Right lobe of liver (tissue), 6 donors: ENCODE data around the gene DYNC2I2. TPM values are rescaled to one million over a fixed set of nuclear protein-coding genes. Genes with fewer than 3 reads are reported as not detected.
"Not testable (repeated sequence)": the region's sequence is repeated elsewhere in the genome, so short reads cannot be mapped to it uniquely, and the experiment has no call there.

Source experiments
- ATAC-seq, 4 donors: fragments of 200-7000 bp; cut with Tn5 transposase; one replicate each; pipeline ENCODE4 v1.9.1; 2020; ENCODE audit warnings: mild to moderate bottlenecking in 4 of 4, moderate library complexity in 4 of 4
- DNase-seq, 3 donors: peaks; one replicate each; pipeline ENCODE4 v3.0.0-alpha.2; 2020
- H3K27ac ChIP-seq, 3 donors: fragments of 200-600 bp; one replicate each; pipeline ENCODE4 v1.8.0; 2022
- H3K27me3 ChIP-seq, 2 donors: fragments of 200-600 bp; one replicate each; pipeline ENCODE4 v1.8.0; 2022
- H3K36me3 ChIP-seq, 4 donors: fragments of 200-600 bp; sonication (generic) in 1 of 4; one replicate each; pipeline versions ENCODE4 v1.5.1 to v1.8.0; 2017 to 2022; ENCODE audit warnings: control low read depth in 1 of 4
- H3K4me1 ChIP-seq, 4 donors: fragments of 200-600 bp; sonication (generic) in 1 of 4; one replicate each; pipeline versions ENCODE4 v1.5.1 to v1.8.0; 2017 to 2022; ENCODE audit warnings: control low read depth in 1 of 4
- H3K4me3 ChIP-seq, 3 donors: fragments of 200-600 bp; one replicate each; pipeline ENCODE4 v1.8.0; 2022
- H3K9me3 ChIP-seq, 4 donors: fragments of 200-600 bp; sonication (generic) in 1 of 4; one replicate each; pipeline versions ENCODE4 v1.5.1 to v1.8.0; 2017 to 2022; ENCODE audit warnings: control low read depth in 1 of 4
- POLR2A ChIP-seq: fragments of 450-650 bp; IDR thresholded peaks from one replicate; pipeline ENCODE4 v1.6.1; 2017; ENCODE audit warnings: antibody characterized with exemption, mild to moderate bottlenecking
- WGBS: methylation state at CpG from one replicate; pipeline ENCODE4 v1.1.6; 2018; ENCODE audit warnings: low coverage, low lambda C conversion rate; ENCODE audit not compliant: insufficient coverage; ENCODE audit errors: missing lambda C conversion rate; 5-methylcytosine and 5-hydroxymethylcytosine counted together
- intact Hi-C, 2 donors: fragments of 100-400 bp; cut with DNase I; formaldehyde crosslinking; loops; one replicate each; pipeline versions ENCODE4 v1.11.2 to v1.14.1; 2022
- total RNA-seq, 6 experiments: library from RNA; depleted of rRNA in 2 of 6; stranded (reverse); fragments of >200 nt in 2 of 6; fragmentation: NEBNext Ultra II Directional in 3 of 6; extraction: Animal tissue kit (Norgen Biotek cat#: 25700) in 3 of 6; gene quantifications; one replicate each; pipeline versions ENCODE4 v1.1.0 to v1.2.4, GENCODE V29; 2016 to 2023
- TF ChIP-seq, protein P1 (sequence below), 4 donors: fragments of 200-600 bp in 3 of 4; fragments of 450-650 bp in 1 of 4; IDR thresholded peaks; one replicate each; pipeline versions ENCODE4 v1.5.1 to v1.8.0; 2016 to 2022; ENCODE audit warnings: antibody characterized with exemption in 4 of 4, mild to moderate bottlenecking in 2 of 4
- donor health status: DM: no; HTN: yes; CAD: no.
- donor health status: DM: no; HTN: no; CAD: no.
- donor health status: DM: no; HTN: no; CAD: no.
- donor health status: DM: no; HTN: yes; CAD: no.
- donor health status: DM: no; HTN: yes; CAD: no.

Gene DYNC2I2
- total RNA-seq, 6 experiments from 2014 or later: 11.8 to 23.9 (median 18.8) TPM

DNA sequence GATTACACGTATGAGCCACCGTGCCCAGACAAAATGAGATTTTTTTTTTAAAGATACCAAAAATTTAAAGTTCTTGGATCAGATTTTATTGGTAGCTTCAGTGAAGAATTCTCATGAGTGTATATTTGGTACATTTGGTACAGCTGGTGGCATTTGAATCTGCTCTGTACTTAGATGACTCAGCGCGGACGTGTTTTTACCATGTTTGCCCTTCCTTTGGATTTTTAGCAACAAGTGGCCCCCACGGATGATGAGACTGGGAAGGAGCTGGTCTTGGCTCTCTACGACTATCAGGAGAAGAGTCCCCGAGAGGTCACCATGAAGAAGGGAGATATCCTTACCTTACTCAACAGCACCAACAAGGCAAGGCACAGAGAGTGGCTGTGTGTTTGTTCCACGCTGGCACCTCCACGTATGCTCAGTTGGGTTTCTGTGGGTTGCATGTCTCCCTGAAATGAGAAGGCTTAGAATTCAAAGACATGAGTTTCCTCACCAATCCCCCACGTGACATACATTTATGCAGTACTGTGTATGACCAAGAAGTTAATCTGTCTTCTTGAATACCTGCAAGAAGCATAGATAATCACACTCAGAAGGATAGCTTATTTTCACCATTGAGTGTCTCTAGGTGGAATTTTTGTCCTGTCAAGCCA, 67.9 kb downstream of the DYNC2I2 start:
- Histone ChIP-seq H3K36me3 (peaks cover 0 to 87% (median 59%) of the 10 kb centered on the region in 4 donors), H3K4me3 (no peak overlapping the region), H3K4me1 (peaks cover 0 to 6% (median 0%) of the 10 kb centered on the region in 4 donors), H3K9me3 (no peaks in the 10 kb centered on the region), H3K27me3 (no peaks in the 10 kb centered on the region), H3K27ac (no peak overlapping the region)
- DNase-seq (no peak), ATAC-seq (no peak)
- no peak for TF ChIP-seq POLR2A
- TF ChIP-seq, protein P1, sequence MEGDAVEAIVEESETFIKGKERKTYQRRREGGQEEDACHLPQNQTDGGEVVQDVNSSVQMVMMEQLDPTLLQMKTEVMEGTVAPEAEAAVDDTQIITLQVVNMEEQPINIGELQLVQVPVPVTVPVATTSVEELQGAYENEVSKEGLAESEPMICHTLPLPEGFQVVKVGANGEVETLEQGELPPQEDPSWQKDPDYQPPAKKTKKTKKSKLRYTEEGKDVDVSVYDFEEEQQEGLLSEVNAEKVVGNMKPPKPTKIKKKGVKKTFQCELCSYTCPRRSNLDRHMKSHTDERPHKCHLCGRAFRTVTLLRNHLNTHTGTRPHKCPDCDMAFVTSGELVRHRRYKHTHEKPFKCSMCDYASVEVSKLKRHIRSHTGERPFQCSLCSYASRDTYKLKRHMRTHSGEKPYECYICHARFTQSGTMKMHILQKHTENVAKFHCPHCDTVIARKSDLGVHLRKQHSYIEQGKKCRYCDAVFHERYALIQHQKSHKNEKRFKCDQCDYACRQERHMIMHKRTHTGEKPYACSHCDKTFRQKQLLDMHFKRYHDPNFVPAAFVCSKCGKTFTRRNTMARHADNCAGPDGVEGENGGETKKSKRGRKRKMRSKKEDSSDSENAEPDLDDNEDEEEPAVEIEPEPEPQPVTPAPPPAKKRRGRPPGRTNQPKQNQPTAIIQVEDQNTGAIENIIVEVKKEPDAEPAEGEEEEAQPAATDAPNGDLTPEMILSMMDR (IDR thresholded peaks at IDR 0.05): no peak
- WGBS: 88% methylated on average over 11 of the region's 11 CpGs
- intact Hi-C loops: loop anchor here in 1 of 2 donors (10.0 kb wide), 1 partner anchor 64 kb away; no protein-coding TSS in a partner anchor

DNA sequence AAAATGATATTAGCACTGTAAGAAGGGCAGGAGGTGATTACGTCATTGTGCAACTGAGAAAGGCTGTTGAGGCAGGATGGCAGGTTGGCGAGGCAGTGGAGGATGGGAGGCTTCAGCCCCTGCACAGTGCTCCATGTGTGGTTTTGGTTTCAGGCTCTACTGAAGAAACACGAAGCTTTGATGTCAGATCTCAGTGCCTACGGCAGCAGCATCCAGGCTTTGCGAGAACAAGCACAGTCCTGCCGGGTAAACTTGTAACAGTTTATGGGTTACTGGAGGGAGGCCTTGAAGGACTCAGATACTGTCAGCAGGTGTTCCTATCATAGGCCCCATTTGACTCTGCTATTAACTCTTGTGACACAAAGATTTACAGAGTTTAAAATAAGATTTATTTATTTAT, 69.2 kb downstream of the DYNC2I2 start:
- no peak overlapping the region for H3K27ac ChIP-seq
- 75% methylated on average over 6 of the region's 6 CpGs for WGBS

DNA sequence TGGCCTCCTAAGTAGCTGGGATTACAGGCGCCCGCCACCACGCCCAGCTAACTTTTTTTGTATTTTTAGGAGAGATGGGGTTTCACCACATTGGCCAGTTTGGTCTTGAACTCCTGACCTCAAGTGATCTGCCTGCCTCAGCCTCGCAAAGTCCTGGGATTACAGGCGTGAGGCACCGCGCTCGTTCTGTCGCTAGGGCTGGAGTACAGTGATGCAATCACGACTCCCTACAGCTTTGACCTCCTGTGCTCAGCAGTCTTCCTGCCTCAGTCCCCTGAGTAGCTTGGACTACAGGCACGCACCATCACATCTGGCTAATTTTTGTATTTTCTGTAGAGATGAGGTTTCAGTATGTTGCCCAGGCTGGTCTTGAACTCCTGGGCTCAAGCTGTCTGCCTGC, 69.7 kb downstream of the DYNC2I2 start:
- WGBS: 74% methylated on average over 5 of the region's 11 CpGs
- not testable (repeated sequence) for H3K27me3 ChIP-seq, H3K27ac ChIP-seq, DNase-seq, H3K9me3 ChIP-seq, H3K4me1 ChIP-seq, H3K4me3 ChIP-seq
- H3K36me3 ChIP-seq: peaks cover 11 to 87% (median 59%) of the 10 kb centered on the region in 4 donors
- intact Hi-C loops: loop anchor here in 1 of 2 donors (10.0 kb wide), 1 partner anchor 62 kb away; no protein-coding TSS in a partner anchor
- ATAC-seq: peak; percentile 47 to 84 (median 72)

More for the DNA sequence above, 69.2 kb downstream of the DYNC2I2 start:
- intact Hi-C loops: loop anchor here in 1 of 2 donors (10.0 kb wide), 1 partner anchor 63 kb away; no protein-coding TSS in a partner anchor
- TF ChIP-seq, protein P1 (IDR thresholded peaks at IDR 0.05): no peak
- TF ChIP-seq POLR2A: no peak
- H3K27me3 ChIP-seq: no peaks in the 10 kb centered on the region
- no peak for ATAC-seq
- no peaks in the 10 kb centered on the region for H3K9me3 ChIP-seq
- H3K4me3 ChIP-seq: no peak overlapping the region
- peaks cover 6 to 87% (median 58%) of the 10 kb centered on the region in 4 donors for H3K36me3 ChIP-seq
- peaks cover 0 to 6% (median 0%) of the 10 kb centered on the region in 4 donors for H3K4me1 ChIP-seq
- DNase-seq: no peak

DNA sequence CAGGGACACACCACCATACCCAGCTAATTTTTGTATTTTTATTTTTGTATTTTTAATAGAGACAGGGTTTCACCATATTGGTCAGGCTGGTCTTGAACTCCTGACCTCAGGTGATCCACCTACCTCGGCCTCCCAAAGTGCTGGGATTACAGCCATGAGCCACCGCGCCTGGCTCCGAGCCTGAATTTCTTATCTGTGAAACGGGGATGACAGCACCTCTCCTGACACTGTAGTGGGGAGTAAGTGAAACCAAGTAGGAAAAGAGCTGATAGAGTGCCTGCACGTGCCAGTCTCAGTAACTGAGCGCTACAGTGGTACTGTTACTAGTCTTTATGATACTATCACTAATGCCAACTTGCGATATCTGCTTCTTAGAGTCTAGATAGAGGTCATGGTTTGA, 71.5 kb downstream of the DYNC2I2 start:
- peaks cover 16 to 91% (median 64%) of the 10 kb centered on the region in 4 donors for H3K36me3 ChIP-seq
- not testable (repeated sequence) for H3K27me3 ChIP-seq, H3K4me3 ChIP-seq, H3K27ac ChIP-seq, H3K9me3 ChIP-seq, H3K4me1 ChIP-seq
- DNase-seq (peak; percentile 67 to 74 (median 70)), ATAC-seq (peak; percentile 46 to 89 (median 68))
- 43% methylated on average over 8 of the region's 8 CpGs for WGBS
- intact Hi-C loops: loop anchor here in 1 of 2 donors (10.0 kb wide), 1 partner anchor 60 kb away; no protein-coding TSS in a partner anchor

Other genes with a start within 250 kb of the DYNC2I2 start
- 1 to 10 TPM; 1.3 to 3.1 (median 2.2) TPM for gene CERCAM, start 236.0 kb downstream of the DYNC2I2 start, total RNA-seq
- 10 to 100 TPM in 3 of 6 experiments, 1 to 10 TPM in 3; 5.5 to 17.1 (median 10.8) TPM for gene ODF2, start 200.8 kb downstream of the DYNC2I2 start, total RNA-seq
- gene GLE1, start 152.1 kb downstream of the DYNC2I2 start, total RNA-seq: 10 to 100 TPM; 10.5 to 15.9 (median 13.2) TPM
- gene SPTAN1, start 104.3 kb downstream of the DYNC2I2 start, total RNA-seq: 100 to 1,000 TPM in 2 of 6 experiments, 10 to 100 TPM in 4; 74.6 to 141 (median 98.6) TPM
- 100 to 1,000 TPM in 2 of 6 experiments, 10 to 100 TPM in 4; 57.4 to 110 (median 82.6) TPM for gene SET, start 32.4 kb upstream of the DYNC2I2 start, total RNA-seq
- gene PKN3, start 45.7 kb upstream of the DYNC2I2 start, total RNA-seq: 1 to 10 TPM in 5 of 6 experiments, under 1 TPM in 1; 0.81 to 4.9 (median 2.4) TPM
- gene ZDHHC12, start 67.3 kb upstream of the DYNC2I2 start, total RNA-seq: 10 to 100 TPM; 14.1 to 46.1 (median 22.7) TPM
- gene ZER1, start 115.1 kb upstream of the DYNC2I2 start, total RNA-seq: 10 to 100 TPM; 13.4 to 21.8 (median 16.0) TPM
- gene TBC1D13, start 130.4 kb upstream of the DYNC2I2 start, total RNA-seq: 10 to 100 TPM in 4 of 6 experiments, 1 to 10 TPM in 2; 7.3 to 16.0 (median 12.6) TPM
- 10 to 100 TPM; 22.4 to 50.1 (median 41.0) TPM for gene ENDOG, start 161.7 kb upstream of the DYNC2I2 start, total RNA-seq
- gene SPOUT1, start 172.9 kb upstream of the DYNC2I2 start, total RNA-seq: 10 to 100 TPM; 14.5 to 37.8 (median 24.5) TPM
- gene KYAT1, start 225.1 kb upstream of the DYNC2I2 start, total RNA-seq: 10 to 100 TPM in 4 of 6 experiments, 1 to 10 TPM in 2; 7.2 to 12.7 (median 10.4) TPM
- 10 to 100 TPM in 5 of 6 experiments, 1 to 10 TPM in 1; 8.6 to 46.1 (median 22.1) TPM for gene LRRC8A, start 225.3 kb upstream of the DYNC2I2 start, total RNA-seq